Endothelial cell of umbilical vein (primary cell): ENCODE results near the gene SPDYC. TPM values are rescaled to one million over a fixed set of nuclear protein-coding genes. Genes with fewer than 3 reads are reported as not detected.

Experiments
- BruUV-seq: library from RNA; stranded (reverse); fragments of 400-500 nt; replicated peaks from 2 replicates; lab custom pipeline; 2021; lab: Mats Ljungman, UMichigan
- CTCF ChIA-PET: fragments of 300-600, 350-600 bp; sonication (Branson Sonifier 250); formaldehyde crosslinking; loops from one replicate; lab custom pipeline; 2021; ENCODE audit warnings: antibody characterized with exemption, inconsistent platforms; lab: Charles Lee
- POLR2A ChIA-PET: fragments of 300-600, 350-600 bp; sonication (Branson Sonifier 250); formaldehyde crosslinking; loops from one replicate; lab custom pipeline; 2021; ENCODE audit warnings: antibody characterized with exemption, inconsistent platforms; lab: Charles Lee
- DNase-seq: peaks from one replicate; pipeline ENCODE4 v3.0.0-alpha.2; 2011; ENCODE audit warnings: low read depth, low spot score
- FAIRE-seq: peaks from 2 replicates; lab custom pipeline; 2011; peaks lifted over from hg19 to GRCh38; lab: Jason Lieb, UNC
- H2AFZ ChIP-seq: 2 replicates; pipeline ENCODE4 v1.6.0; 2012; ENCODE audit warnings: low read depth, low read length, control low read depth, inconsistent platforms
- H3K27ac ChIP-seq: 2 replicates; pipeline ENCODE4 v1.5.1; 2011; ENCODE audit warnings: low read depth, mild to moderate bottlenecking, control low read depth, low read length, moderate library complexity; ENCODE audit not compliant: insufficient read depth
- H3K27me3 ChIP-seq, 2 experiments: 2 replicates each; pipeline versions ENCODE4 v1.6.0 to v1.6.1; 2011; ENCODE audit warnings: low read length in 2 of 2, mixed read lengths in 1 of 2; ENCODE audit not compliant: control insufficient read depth in 2 of 2, insufficient read depth in 2 of 2
- H3K36me3 ChIP-seq, 2 experiments: 2 replicates in 1 of 2; 3 replicates in 1 of 2; pipeline ENCODE4 v1.5.1; 2011; ENCODE audit warnings: low read length in 2 of 2, mild to moderate bottlenecking in 1 of 2, moderate library complexity in 1 of 2; ENCODE audit not compliant: control insufficient read depth in 2 of 2, insufficient read depth in 2 of 2; ENCODE audit errors: extremely low read depth in 1 of 2
- H3K4me1 ChIP-seq: 3 replicates; pipeline ENCODE4 v1.5.1; 2011; ENCODE audit warnings: mild to moderate bottlenecking, low read length; ENCODE audit not compliant: control insufficient read depth, insufficient read depth; ENCODE audit errors: extremely low read depth
- H3K4me2 ChIP-seq: 2 replicates; pipeline ENCODE4 v1.6.1; 2011; ENCODE audit warnings: low read length, control low read depth, mixed read lengths; ENCODE audit not compliant: insufficient read depth
- H3K4me3 ChIP-seq, 3 experiments: fragments of 200-600 bp in 1 of 3; sonication (generic), shearing (Covaris generic) in 1 of 3; replicated peaks in 1 of 3; 2 replicates each; pipeline ENCODE4 v1.5.1; 2011 to 2016; ENCODE audit warnings: control low read depth in 3 of 3, low read length in 3 of 3, mild to moderate bottlenecking in 2 of 3, inconsistent platforms in 1 of 3, low read depth in 1 of 3, moderate library complexity in 1 of 3; ENCODE audit not compliant: insufficient read depth in 1 of 3
- H3K79me2 ChIP-seq: 2 replicates; pipeline ENCODE4 v1.6.0; 2012; ENCODE audit warnings: low read length, inconsistent platforms; ENCODE audit not compliant: control insufficient read depth, insufficient read depth
- H3K9ac ChIP-seq: replicated peaks from 2 replicates; pipeline ENCODE3; 2011; ENCODE audit warnings: low read length, control low read depth; ENCODE audit not compliant: insufficient read depth; ENCODE audit errors: extremely low read depth
- H3K9me1 ChIP-seq: replicated peaks from 3 replicates; pipeline ENCODE4 v1.6.0; 2011; ENCODE audit warnings: mild to moderate bottlenecking, low read length; ENCODE audit not compliant: control insufficient read depth, insufficient read depth; ENCODE audit errors: extremely low read depth
- H3K9me3 ChIP-seq: replicated peaks from 2 replicates; pipeline ENCODE4 v1.5.1; 2012; ENCODE audit warnings: low read length, inconsistent platforms; ENCODE audit not compliant: control insufficient read depth, insufficient read depth
- H4K20me1 ChIP-seq: replicated peaks from 2 replicates; pipeline ENCODE3; 2011; ENCODE audit warnings: mild to moderate bottlenecking, low read length; ENCODE audit not compliant: control insufficient read depth, insufficient read depth; ENCODE audit errors: extremely low read depth
- EZH2 ChIP-seq: IDR thresholded peaks from 2 replicates; pipeline ENCODE4 v1.6.1; 2012; ENCODE audit warnings: borderline replicate concordance, low read depth, mild to moderate bottlenecking, moderate library complexity, low read length, inconsistent platforms; ENCODE audit not compliant: severe bottlenecking
- FOS ChIP-seq: IDR thresholded peaks from 2 replicates; pipeline ENCODE4 v1.6.1; 2011; ENCODE audit warnings: mild to moderate bottlenecking, low read length, moderate library complexity, borderline replicate concordance; ENCODE audit not compliant: insufficient read depth
- GATA2 ChIP-seq: IDR thresholded peaks from 2 replicates; pipeline ENCODE4 v1.7.0; 2011; ENCODE audit warnings: low read depth, mild to moderate bottlenecking, moderate library complexity, mixed read lengths, low read length; ENCODE audit not compliant: insufficient read length, insufficient read depth
- JUN ChIP-seq: IDR thresholded peaks from 2 replicates; pipeline ENCODE4 v1.6.1; 2011; ENCODE audit warnings: borderline replicate concordance, low read depth; ENCODE audit not compliant: insufficient read length, insufficient read depth
- MAX ChIP-seq: IDR thresholded peaks from 2 replicates; pipeline ENCODE4 v1.6.1; 2011; ENCODE audit not compliant: insufficient read depth, insufficient read length
- MYC ChIP-seq: IDR thresholded peaks from one replicate; pipeline ENCODE4 v1.6.1; 2011; ENCODE audit warnings: mild to moderate bottlenecking, low read depth, low read length
- POLR2A ChIP-seq: IDR thresholded peaks from 2 replicates; pipeline ENCODE4 v1.6.1; 2012; ENCODE audit warnings: low read depth, mild to moderate bottlenecking, control low read depth, low read length
- POLR2AphosphoS5 ChIP-seq: IDR thresholded peaks from 2 replicates; pipeline ENCODE4 v1.6.1; 2012; ENCODE audit warnings: low read depth, mild to moderate bottlenecking, control low read depth, low read length, moderate library complexity; ENCODE audit not compliant: insufficient read depth
- dilution Hi-C: fragments of 300-500 bp; cut with MboI; formaldehyde crosslinking; loops from one replicate; pipeline ENCODE4 v1.15.0; 2019; ENCODE audit warnings: low sequenced_read_pairs; ENCODE audit not compliant: extremely low pct_ligation_motif_present
- intact Hi-C: fragments of 100-400 bp; cut with micrococcal nuclease; formaldehyde crosslinking; loops from one replicate; pipeline ENCODE4 v1.10.0; 2022
- polyA plus RNA-seq, 4 experiments: library from polyadenylated mRNA; depleted of rRNA in 3 of 4; stranded (reverse) in 3 of 4; unstranded in 1 of 4; fragments of >200 nt; gene quantifications; 2 replicates each; pipeline versions ENCODE4 v1.2.1 to v1.2.3, GENCODE V29; 2011 to 2012; ENCODE audit warnings: missing spikeins in 1 of 4
- total RNA-seq: library from RNA; stranded (reverse); gene quantifications from 2 replicates; pipeline ENCODE4 v1.2.3, GENCODE V29; 2021
- TF ChIP-seq, protein P1 (sequence below), 2 donors: IDR thresholded peaks; 1 replicate in 1 of 2; 2 replicates in 1 of 2; pipeline ENCODE4 v1.5.1; 2011; ENCODE audit warnings: low read length in 2 of 2, mild to moderate bottlenecking in 2 of 2, moderate library complexity in 2 of 2, control low read depth in 1 of 2, inconsistent platforms in 1 of 2, low read depth in 1 of 2; ENCODE audit not compliant: insufficient read depth in 1 of 2; ENCODE audit errors: extremely low read depth in 1 of 2

The SPDYC gene
- total and polyA plus RNA-seq, 2 donors (not counting 3 experiments of a cell fraction or from before 2014, with no cell fraction given): not detected

DNA sequence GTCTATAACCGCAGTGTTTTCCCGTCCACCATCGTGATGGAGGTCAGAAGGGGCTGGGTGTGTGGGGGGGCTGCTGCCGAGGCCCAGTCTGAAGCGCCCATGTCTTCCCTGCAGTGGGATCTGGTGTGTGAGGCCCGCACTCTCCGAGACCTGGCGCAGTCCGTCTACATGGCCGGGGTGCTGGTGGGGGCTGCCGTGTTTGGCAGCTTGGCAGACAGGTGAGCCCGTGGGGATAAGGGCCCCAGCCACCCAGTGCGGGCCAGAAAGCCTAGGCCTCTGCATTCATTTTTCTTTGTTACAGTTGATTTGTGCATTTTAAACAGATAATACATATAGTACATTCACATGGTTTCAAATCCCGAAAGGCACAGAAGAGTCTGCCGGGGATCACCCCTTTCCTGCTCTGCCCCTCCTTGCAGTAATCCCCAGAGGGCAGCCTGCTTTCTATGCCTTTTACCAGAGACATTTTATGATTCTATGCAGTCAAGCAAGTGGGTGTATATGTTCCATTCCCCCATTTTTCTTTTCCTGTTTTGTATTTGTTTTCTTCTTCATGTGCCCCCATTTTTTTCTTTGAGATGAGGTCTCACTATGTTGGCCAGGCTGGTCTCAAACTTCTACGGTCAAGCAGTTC lies 44.3 kb downstream of the SPDYC start:
- no peak overlapping the region for H3K9ac ChIP-seq
- CTCF ChIA-PET: interaction anchor here (0.9 kb wide), 1 partner anchor 9 kb away, joined by 4 read pairs; no protein-coding TSS in a partner anchor
- no peak overlapping the region for H3K27ac ChIP-seq
- no TSS peak for BruUV-seq
- TF ChIP-seq JUN: no peak
- TF ChIP-seq FOS: no peak
- no peak for TF ChIP-seq POLR2A
- TF ChIP-seq, protein P1, sequence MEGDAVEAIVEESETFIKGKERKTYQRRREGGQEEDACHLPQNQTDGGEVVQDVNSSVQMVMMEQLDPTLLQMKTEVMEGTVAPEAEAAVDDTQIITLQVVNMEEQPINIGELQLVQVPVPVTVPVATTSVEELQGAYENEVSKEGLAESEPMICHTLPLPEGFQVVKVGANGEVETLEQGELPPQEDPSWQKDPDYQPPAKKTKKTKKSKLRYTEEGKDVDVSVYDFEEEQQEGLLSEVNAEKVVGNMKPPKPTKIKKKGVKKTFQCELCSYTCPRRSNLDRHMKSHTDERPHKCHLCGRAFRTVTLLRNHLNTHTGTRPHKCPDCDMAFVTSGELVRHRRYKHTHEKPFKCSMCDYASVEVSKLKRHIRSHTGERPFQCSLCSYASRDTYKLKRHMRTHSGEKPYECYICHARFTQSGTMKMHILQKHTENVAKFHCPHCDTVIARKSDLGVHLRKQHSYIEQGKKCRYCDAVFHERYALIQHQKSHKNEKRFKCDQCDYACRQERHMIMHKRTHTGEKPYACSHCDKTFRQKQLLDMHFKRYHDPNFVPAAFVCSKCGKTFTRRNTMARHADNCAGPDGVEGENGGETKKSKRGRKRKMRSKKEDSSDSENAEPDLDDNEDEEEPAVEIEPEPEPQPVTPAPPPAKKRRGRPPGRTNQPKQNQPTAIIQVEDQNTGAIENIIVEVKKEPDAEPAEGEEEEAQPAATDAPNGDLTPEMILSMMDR (IDR thresholded peaks at IDR 0.05; ENCODE audit: extremely low read depth in 1 of 2, insufficient read depth in 1 of 2, low read depth in 1 of 2, low read length in 2 of 2): no peak
- no peak for TF ChIP-seq POLR2AphosphoS5
- TF ChIP-seq MAX: no peak
- no peak for TF ChIP-seq GATA2
- TF ChIP-seq MYC: no peak
- no peak for TF ChIP-seq EZH2
- H3K9me3 ChIP-seq: no peaks in the 10 kb centered on the region
- intact Hi-C loops: no loop called here
- H3K4me3 ChIP-seq: no peak overlapping the region
- no peaks in the 10 kb centered on the region for H3K4me1 ChIP-seq
- DNase-seq: no peak
- peaks cover 0 to 18% of the 10 kb centered on the region in 2 experiments for H3K36me3 ChIP-seq
- H3K9me1 ChIP-seq: no peaks in the 10 kb centered on the region
- H3K4me2 ChIP-seq: no peak overlapping the region
- no peak overlapping the region for H2AFZ ChIP-seq
- dilution Hi-C loops: no loop called here
- H3K79me2 ChIP-seq: no peaks in the 10 kb centered on the region
- FAIRE-seq: no peak
- POLR2A ChIA-PET: no interaction called here
- no peaks in the 10 kb centered on the region for H4K20me1 ChIP-seq
- H3K27me3 ChIP-seq: no peaks in the 10 kb centered on the region
